PC-9 (cell line): ENCODE measurements around the gene COX4I2. TPM values are rescaled to one million over a fixed set of nuclear protein-coding genes. Genes with fewer than 3 reads are reported as not detected.

ENCODE experiments used
- BruUV-seq: library from RNA; stranded (reverse); fragments of 400-500 nt; replicated peaks from 2 replicates; lab custom pipeline; 2021; lab: Mats Ljungman, UMichigan
- CTCF ChIA-PET: fragments of 300-600 bp; sonication (Branson Sonifier 250); formaldehyde crosslinking; loops from one replicate; lab custom pipeline; 2022; ENCODE audit warnings: antibody characterized with exemption; lab: Charles Lee
- POLR2A ChIA-PET: fragments of 300-600 bp; sonication (Branson Sonifier 250); formaldehyde crosslinking; loops from one replicate; lab custom pipeline; 2022; ENCODE audit warnings: antibody characterized with exemption; ENCODE audit not compliant: unreplicated experiment; lab: Charles Lee
- DNase-seq, 2 experiments: peaks; one replicate each; pipeline versions ENCODE4 v3.0.0 to v3.0.0-alpha.2; 2015 to 2022; ENCODE audit warnings: mixed read lengths in 1 of 2
- H2AFZ ChIP-seq: fragments of 200-600 bp; sonication (generic); 2 replicates; pipeline ENCODE4 v1.8.1; 2017; ENCODE audit warnings: antibody characterized with exemption
- H3F3A ChIP-seq: fragments of 200-600 bp; sonication (generic); 2 replicates; pipeline ENCODE4 v1.8.1; 2017; ENCODE audit warnings: antibody characterized with exemption, mild to moderate bottlenecking, low read depth; ENCODE audit not compliant: insufficient read depth
- H3K27ac ChIP-seq: fragments of 200-600 bp; sonication (generic); 2 replicates; pipeline ENCODE4 v1.6.1; 2016; ENCODE audit warnings: mixed run types
- H3K27me3 ChIP-seq: fragments of 200-600 bp; sonication (generic); 2 replicates; pipeline ENCODE4 v1.6.1; 2016; ENCODE audit warnings: low read depth, mixed run types; ENCODE audit not compliant: insufficient read depth
- H3K36me3 ChIP-seq: fragments of 200-600 bp; sonication (generic); 2 replicates; pipeline ENCODE4 v1.6.1; 2016; ENCODE audit warnings: low read depth, mixed run types
- H3K4me1 ChIP-seq: fragments of 200-600 bp; sonication (generic); replicated peaks from 2 replicates; pipeline ENCODE4 v1.6.1; 2016; ENCODE audit warnings: mixed run types; ENCODE audit not compliant: insufficient read depth
- H3K4me2 ChIP-seq: fragments of 200-600 bp; sonication (generic); 2 replicates; pipeline ENCODE4 v1.6.1; 2017; ENCODE audit warnings: mixed run types
- H3K4me3 ChIP-seq: fragments of 200-600 bp; sonication (generic); 2 replicates; pipeline ENCODE4 v1.6.1; 2016; ENCODE audit warnings: mixed run types
- H3K79me2 ChIP-seq: fragments of 200-600 bp; sonication (generic); 2 replicates; pipeline ENCODE4 v1.6.1; 2017; ENCODE audit warnings: low read depth, mixed run types
- H3K9me2 ChIP-seq: fragments of 200-600 bp; sonication (generic); 2 replicates; pipeline ENCODE4 v1.8.1; 2017; ENCODE audit warnings: mild to moderate bottlenecking; ENCODE audit not compliant: insufficient read depth
- H3K9me3 ChIP-seq: fragments of 200-600 bp; sonication (generic); 2 replicates; pipeline ENCODE4 v1.8.1; 2016; ENCODE audit warnings: low read depth; ENCODE audit not compliant: insufficient read depth
- H4K20me1 ChIP-seq: fragments of 200-600 bp; sonication (generic); 2 replicates; pipeline ENCODE4 v1.8.1; 2017; ENCODE audit not compliant: insufficient read depth
- EZH2 ChIP-seq: fragments of 200-600 bp; sonication (generic); IDR thresholded peaks from 2 replicates; pipeline ENCODE4 v1.8.0; 2017; ENCODE audit warnings: antibody characterized with exemption, low read depth
- intact Hi-C: fragments of 100-400 bp; cut with micrococcal nuclease; formaldehyde crosslinking; loops from one replicate; pipeline ENCODE4 v1.10.0; 2022; ENCODE audit not compliant: unreplicated experiment
- total RNA-seq: library from RNA; stranded (reverse); gene quantifications from 2 replicates; pipeline ENCODE4 v1.2.3, GENCODE V29; 2021
- TF ChIP-seq, protein P1 (sequence below): fragments of 200-600 bp; sonication (generic); conservative IDR thresholded peaks from 2 replicates; pipeline ENCODE4 v1.6.1; 2017; ENCODE audit warnings: mixed run types, antibody characterized with exemption, mild to moderate bottlenecking, moderate library complexity

The COX4I2 gene
- total RNA-seq, 1 experiment from 2014 or later, result not detected

DNA sequence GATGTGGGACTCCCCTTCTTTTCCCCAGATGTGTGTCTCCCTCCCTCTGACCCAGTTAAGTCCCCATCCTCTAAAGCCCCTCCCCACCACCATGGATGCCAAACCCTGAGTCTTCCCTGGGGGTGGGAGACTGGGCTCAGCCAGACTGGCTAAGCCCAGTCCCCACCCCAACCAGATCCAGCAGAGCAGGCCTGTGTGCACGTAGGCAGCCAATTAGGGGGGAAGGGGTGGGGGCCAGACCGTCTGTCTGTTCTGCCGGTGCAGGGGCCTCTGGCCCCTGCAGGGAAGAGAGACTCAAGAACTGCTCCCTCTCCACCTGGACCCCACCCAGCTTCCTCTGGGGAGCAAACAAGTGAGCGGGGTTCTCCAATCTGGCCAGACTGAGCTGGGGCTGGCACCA lies 605 bp downstream of the COX4I2 start:
- no peaks in the 10 kb centered on the region for H3K36me3 ChIP-seq
- no peak overlapping the region for H3K27ac ChIP-seq
- H3K4me3 ChIP-seq, result no peak overlapping the region
- no peak overlapping the region for H2AFZ ChIP-seq
- ChIA-PET CTCF (no interaction called here), POLR2A (no interaction called here)
- intact Hi-C loops, result no loop called here
- no peaks in the 10 kb centered on the region for H3K9me2 ChIP-seq
- TF ChIP-seq, protein P1, sequence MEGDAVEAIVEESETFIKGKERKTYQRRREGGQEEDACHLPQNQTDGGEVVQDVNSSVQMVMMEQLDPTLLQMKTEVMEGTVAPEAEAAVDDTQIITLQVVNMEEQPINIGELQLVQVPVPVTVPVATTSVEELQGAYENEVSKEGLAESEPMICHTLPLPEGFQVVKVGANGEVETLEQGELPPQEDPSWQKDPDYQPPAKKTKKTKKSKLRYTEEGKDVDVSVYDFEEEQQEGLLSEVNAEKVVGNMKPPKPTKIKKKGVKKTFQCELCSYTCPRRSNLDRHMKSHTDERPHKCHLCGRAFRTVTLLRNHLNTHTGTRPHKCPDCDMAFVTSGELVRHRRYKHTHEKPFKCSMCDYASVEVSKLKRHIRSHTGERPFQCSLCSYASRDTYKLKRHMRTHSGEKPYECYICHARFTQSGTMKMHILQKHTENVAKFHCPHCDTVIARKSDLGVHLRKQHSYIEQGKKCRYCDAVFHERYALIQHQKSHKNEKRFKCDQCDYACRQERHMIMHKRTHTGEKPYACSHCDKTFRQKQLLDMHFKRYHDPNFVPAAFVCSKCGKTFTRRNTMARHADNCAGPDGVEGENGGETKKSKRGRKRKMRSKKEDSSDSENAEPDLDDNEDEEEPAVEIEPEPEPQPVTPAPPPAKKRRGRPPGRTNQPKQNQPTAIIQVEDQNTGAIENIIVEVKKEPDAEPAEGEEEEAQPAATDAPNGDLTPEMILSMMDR, result no peak
- no peak for TF ChIP-seq EZH2
- no peak overlapping the region for H3K4me2 ChIP-seq
- H3K79me2 ChIP-seq, result no peaks in the 10 kb centered on the region
- no peaks in the 10 kb centered on the region for H3K4me1 ChIP-seq
- no peaks in the 10 kb centered on the region for H3F3A ChIP-seq
- H4K20me1 ChIP-seq, result no peaks in the 10 kb centered on the region
- no TSS peak for BruUV-seq
- DNase-seq, result no peak
- H3K9me3 ChIP-seq, result no peaks in the 10 kb centered on the region
- H3K27me3 ChIP-seq, result no peaks in the 10 kb centered on the region

- no peaks in the 10 kb centered on the region for H3K9me2 ChIP-seq
- no peak overlapping the region for H3K4me2 ChIP-seq
- H3K4me3 ChIP-seq, result no peak overlapping the region
- POLR2A ChIA-PET, result no interaction called here
- BruUV-seq, result no TSS peak
- H4K20me1 ChIP-seq, result no peaks in the 10 kb centered on the region
- no peaks in the 10 kb centered on the region for H3K36me3 ChIP-seq
- no peak overlapping the region for H2AFZ ChIP-seq
- no peaks in the 10 kb centered on the region for H3K27me3 ChIP-seq
- H3K9me3 ChIP-seq, result no peaks in the 10 kb centered on the region
- intact Hi-C loops, result no loop called here
- no peak for DNase-seq
- H3F3A ChIP-seq, result no peaks in the 10 kb centered on the region
- no peak overlapping the region for H3K27ac ChIP-seq
- no peaks in the 10 kb centered on the region for H3K79me2 ChIP-seq
- TF ChIP-seq EZH2, result no peak
- TF ChIP-seq, protein P1, result no peak
- CTCF ChIA-PET, result no interaction called here
- no peaks in the 10 kb centered on the region for H3K4me1 ChIP-seq
Observed at GRCh38 chr20:31638816-31639215, 1.1 kb downstream of the COX4I2 start.

DNA sequence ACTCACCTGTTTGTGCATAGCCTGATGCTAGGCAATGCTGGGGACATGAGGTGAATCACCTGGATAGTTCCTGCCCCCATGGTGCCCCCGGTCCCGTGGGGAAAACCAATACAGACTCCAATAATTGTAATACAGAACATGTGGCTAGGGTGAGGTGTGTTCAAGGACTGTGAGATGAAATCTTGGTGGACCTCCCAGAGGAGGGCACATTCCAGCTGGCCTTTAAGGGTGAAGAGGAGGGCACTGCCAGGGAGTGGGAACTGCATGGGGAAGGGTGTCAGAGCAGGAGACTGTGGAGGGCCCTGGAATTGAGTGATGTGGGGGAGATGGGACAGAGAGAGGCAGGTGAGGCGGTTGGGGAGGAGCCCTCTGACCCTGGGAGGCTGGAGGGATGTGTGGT lies 2.5 kb downstream of the COX4I2 start:
- H3K4me3 ChIP-seq, result no peak overlapping the region
- no peak overlapping the region for H3K27ac ChIP-seq
- POLR2A ChIA-PET, result no interaction called here
- no peaks in the 10 kb centered on the region for H4K20me1 ChIP-seq
- no peaks in the 10 kb centered on the region for H3K36me3 ChIP-seq
- no peak overlapping the region for H3K4me2 ChIP-seq
- intact Hi-C loops, result no loop called here
- no peaks in the 10 kb centered on the region for H3K4me1 ChIP-seq
- H3K79me2 ChIP-seq, result no peaks in the 10 kb centered on the region
- no peaks in the 10 kb centered on the region for H3F3A ChIP-seq
- DNase-seq, result no peak
- H3K27me3 ChIP-seq, result no peaks in the 10 kb centered on the region
- H2AFZ ChIP-seq, result no peak overlapping the region
- CTCF ChIA-PET, result no interaction called here
- H3K9me3 ChIP-seq, result no peaks in the 10 kb centered on the region
- no peak for TF ChIP-seq EZH2
- TF ChIP-seq, protein P1, result no peak
- BruUV-seq, result no TSS peak
- H3K9me2 ChIP-seq, result no peaks in the 10 kb centered on the region
